ENCODE data around the gene NAT9.

DNA sequence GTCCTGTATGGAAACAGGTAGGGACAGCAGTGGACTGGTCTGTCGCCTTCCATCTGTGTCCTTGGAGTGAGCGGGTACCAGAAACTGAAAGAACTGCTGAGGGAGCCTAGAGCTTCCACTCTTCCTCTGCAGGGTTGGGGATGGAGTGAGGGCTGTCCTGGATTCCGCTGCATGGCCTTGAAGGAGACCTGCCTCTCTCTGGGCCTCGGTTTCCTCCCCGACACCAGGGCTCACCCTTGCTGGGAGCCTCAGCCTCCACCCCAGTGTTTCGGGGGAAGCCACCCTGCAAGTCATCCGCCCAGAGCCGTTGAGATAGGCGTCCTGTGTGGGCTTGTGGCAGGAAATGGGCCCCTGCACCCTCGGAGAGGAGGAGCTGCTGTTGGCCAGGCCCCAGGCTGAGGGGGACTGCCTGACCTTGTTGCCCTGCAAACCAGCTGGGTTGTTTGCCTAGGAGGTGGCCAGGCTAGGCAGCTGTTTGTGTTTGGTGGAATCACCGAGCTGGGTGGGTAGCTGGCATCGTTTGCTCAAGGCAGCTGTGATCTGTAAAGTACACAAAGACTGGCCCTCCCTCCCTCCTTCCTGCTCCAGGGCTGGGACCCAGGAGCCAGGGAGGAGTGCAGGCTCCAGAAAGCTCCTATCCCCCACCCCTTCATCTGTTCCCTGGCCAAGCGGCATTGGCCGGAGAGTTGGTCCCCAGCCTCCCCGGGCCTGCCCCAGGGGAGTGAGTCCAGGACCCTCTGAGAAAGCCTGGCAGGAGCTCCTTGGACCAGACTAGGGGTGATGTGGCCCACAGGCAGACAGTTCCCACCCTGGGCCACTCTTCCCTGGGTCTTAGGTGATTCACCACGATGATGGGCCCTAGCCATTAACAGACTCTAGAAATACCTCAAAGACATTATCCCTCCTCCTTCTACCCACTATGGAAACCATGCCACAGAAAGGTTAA lies 37.8 kb downstream of the NAT9 start:
- no peak for TF ChIP-seq SPI1 (IDR thresholded peaks at IDR 0.05; ENCODE audit: low read depth, low read length)
- peak; percentile 48; the same call in 1 of the 2 replicates for TF ChIP-seq POLR2A (IDR thresholded peaks at IDR 0.05; ENCODE audit: low read depth, low read length)
- TF ChIP-seq POLR2AphosphoS5 (IDR thresholded peaks at IDR 0.05; ENCODE audit: low read depth, low read length) = no peak
- peak; percentile 60; the same call in 1 of the 2 replicates for TF ChIP-seq TAF1 (IDR thresholded peaks at IDR 0.05; ENCODE audit: low read depth, low read length)
- no peak for TF ChIP-seq PAX5 (IDR thresholded peaks at IDR 0.05; ENCODE audit: insufficient read depth, low read length, severe bottlenecking)

All from GM12891 (cell line).